GM21381 (cell line): ENCODE data around the gene PHC2.

Experiments
- ATAC-seq: cut with Tn5 transposase; IDR thresholded peaks from one replicate; pipeline ENCODE4 v1.9.1; 2021; ENCODE audit warnings: mild to moderate bottlenecking, moderate library complexity; ENCODE audit not compliant: unreplicated experiment

Gene PHC2

GRCh38 chr1:33430692-33431593, at the start of gene PHC2:
PHC2 (minus strand) TSS chr1:33431095; CDS start chr1:33375539, 55,556 bp downstream.
- peak; percentile 94 for ATAC-seq

- ATAC-seq = no peak
Observed at GRCh38 chr1:33477451-33477850, 46.6 kb upstream of the PHC2 start.

- no peak for ATAC-seq
Observed at GRCh38 chr1:33473900-33474299, 43.0 kb upstream of the PHC2 start.

- ATAC-seq = peak; percentile 94
Observed at GRCh38 chr1:33472269-33472980, 41.5 kb upstream of the PHC2 start, which contains the start of gene ZSCAN20. ZSCAN20 (plus strand) TSS chr1:33472645; CDS start chr1:33479289, 6,644 bp downstream.

GRCh38 chr1:33471416-33471815, 40.5 kb upstream of the PHC2 start:
- ATAC-seq = no peak

GRCh38 chr1:33470495-33471012, 39.7 kb upstream of the PHC2 start:
- ATAC-seq = peak; percentile 36

- no peak for ATAC-seq
Observed at GRCh38 chr1:33469691-33470090, 38.8 kb upstream of the PHC2 start.

GRCh38 chr1:33468967-33469366, 38.1 kb upstream of the PHC2 start:
- no peak for ATAC-seq

- ATAC-seq = no peak
Observed at GRCh38 chr1:33468531-33468930, 37.6 kb upstream of the PHC2 start.

- no peak for ATAC-seq
Observed at GRCh38 chr1:33468011-33468410, 37.1 kb upstream of the PHC2 start.

- ATAC-seq = no peak
Observed at GRCh38 chr1:33466159-33466558, 35.3 kb upstream of the PHC2 start.

- no peak for ATAC-seq
Observed at GRCh38 chr1:33465316-33465715, 34.4 kb upstream of the PHC2 start.

- ATAC-seq = no peak
Observed at GRCh38 chr1:33464552-33464951, 33.7 kb upstream of the PHC2 start.

- no peak for ATAC-seq
Observed at GRCh38 chr1:33462405-33463164, 31.7 kb upstream of the PHC2 start.

GRCh38 chr1:33460947-33461629, 30.2 kb upstream of the PHC2 start:
- ATAC-seq = peak; percentile 75

- ATAC-seq = no peak
Observed at GRCh38 chr1:33460144-33460543, 29.2 kb upstream of the PHC2 start.

GRCh38 chr1:33459691-33460090, 28.8 kb upstream of the PHC2 start:
- no peak for ATAC-seq

- no peak for ATAC-seq
Observed at GRCh38 chr1:33456502-33456886, 25.6 kb upstream of the PHC2 start.

- ATAC-seq = no peak
Observed at GRCh38 chr1:33455539-33456501, 24.9 kb upstream of the PHC2 start.
